ENCODE results near the gene ACVR2A. TPM values are rescaled to one million over a fixed set of nuclear protein-coding genes. Genes with fewer than 3 reads are reported as not detected.

Gene ACVR2A
- 2.8 and 3.0 TPM in 2 replicates for total RNA-seq (2014; rRNA removed; shearing (Covaris generic))

GRCh38 chr2:147844697-147845410 lies at the start of gene ACVR2A:
TSS of gene ACVR2A (plus strand) at chr2:147845029. CDS start at chr2:147845153, 124 bp downstream.
- peak; percentile 65 for DNase-seq (ENCODE audit: low spot score)

GRCh38 chr2:147800316-147800715 lies 44.5 kb upstream of the ACVR2A start:
- DNase-seq (ENCODE audit: low spot score): no peak

GRCh38 chr2:147806846-147807245 lies 38.0 kb upstream of the ACVR2A start:
- peak; percentile 18 for DNase-seq (ENCODE audit: low spot score)

- no peak for DNase-seq (ENCODE audit: low spot score)
Observed at GRCh38 chr2:147808520-147808919, 36.3 kb upstream of the ACVR2A start.

GRCh38 chr2:147810883-147811765 lies 33.7 kb upstream of the ACVR2A start:
- peak; percentile 40 for DNase-seq (ENCODE audit: low spot score)

- DNase-seq (ENCODE audit: low spot score): no peak
Observed at GRCh38 chr2:147818741-147819140, 26.1 kb upstream of the ACVR2A start.

GRCh38 chr2:147824620-147825019 lies 20.2 kb upstream of the ACVR2A start:
- DNase-seq (ENCODE audit: low spot score): no peak

- no peak for DNase-seq (ENCODE audit: low spot score)
Observed at GRCh38 chr2:147826278-147827087, 18.3 kb upstream of the ACVR2A start.

GRCh38 chr2:147827088-147827375 lies 17.8 kb upstream of the ACVR2A start:
- no peak for DNase-seq (ENCODE audit: low spot score)

- peak; percentile 57 for DNase-seq (ENCODE audit: low spot score)
Observed at GRCh38 chr2:147829106-147829505, 15.7 kb upstream of the ACVR2A start.

- DNase-seq (ENCODE audit: low spot score): no peak
Observed at GRCh38 chr2:147836099-147836498, 8.7 kb upstream of the ACVR2A start.

GRCh38 chr2:147843391-147843863 lies 1.4 kb upstream of the ACVR2A start:
- no peak for DNase-seq (ENCODE audit: low spot score)

- DNase-seq (ENCODE audit: low spot score): peak; percentile 87
Observed at GRCh38 chr2:147843864-147844696, 749 bp upstream of the ACVR2A start.

- peak; percentile 45 for DNase-seq (ENCODE audit: low spot score)
Observed at GRCh38 chr2:147845411-147845971, 662 bp downstream of the ACVR2A start.

- peak; percentile 19 for DNase-seq (ENCODE audit: low spot score)
Observed at GRCh38 chr2:147846412-147847081, 1.7 kb downstream of the ACVR2A start.

- no peak for DNase-seq (ENCODE audit: low spot score)
Observed at GRCh38 chr2:147847746-147848391, 3.0 kb downstream of the ACVR2A start.

GRCh38 chr2:147850838-147851237 lies 6.0 kb downstream of the ACVR2A start:
- no peak for DNase-seq (ENCODE audit: low spot score)

- no peak for DNase-seq (ENCODE audit: low spot score)
Observed at GRCh38 chr2:147851244-147851930, 6.6 kb downstream of the ACVR2A start.

Data from HT-29 (cell line).